Subcutaneous adipose tissue (tissue), 4 donors: ENCODE results near the gene C3orf49. TPM values are rescaled to one million over a fixed set of nuclear protein-coding genes. Genes with fewer than 3 reads are reported as not detected.

Experiments used
- total RNA-seq, 4 donors: library from RNA; depleted of rRNA; stranded (reverse); fragments of >200 nt; gene quantifications; one replicate each; pipeline ENCODE4 v1.1.0, GENCODE V29; 2016

The C3orf49 gene
- total RNA-seq, 4 donors from 2014 or later = not detected

Other genes with a start within 250 kb of the C3orf49 start
- gene SNTN, start 166.6 kb upstream of the C3orf49 start, total RNA-seq = not detected
- gene THOC7, start 44.5 kb downstream of the C3orf49 start, total RNA-seq = 100 to 1,000 TPM in 1 of 4 donors, 10 to 100 TPM in 3; 32.0 to 113 (median 49.6) TPM
- 10 to 100 TPM; 22.2 to 42.8 (median 35.0) TPM for gene ATXN7, start 44.6 kb downstream of the C3orf49 start, total RNA-seq
- not detected for gene SCAANT1, start 93.1 kb downstream of the C3orf49 start, total RNA-seq
- 10 to 100 TPM; 51.8 to 89.0 (median 75.4) TPM for gene PSMD6, start 204.2 kb downstream of the C3orf49 start, total RNA-seq